ENCODE data around the gene MAPK7.

The MAPK7 gene

DNA sequence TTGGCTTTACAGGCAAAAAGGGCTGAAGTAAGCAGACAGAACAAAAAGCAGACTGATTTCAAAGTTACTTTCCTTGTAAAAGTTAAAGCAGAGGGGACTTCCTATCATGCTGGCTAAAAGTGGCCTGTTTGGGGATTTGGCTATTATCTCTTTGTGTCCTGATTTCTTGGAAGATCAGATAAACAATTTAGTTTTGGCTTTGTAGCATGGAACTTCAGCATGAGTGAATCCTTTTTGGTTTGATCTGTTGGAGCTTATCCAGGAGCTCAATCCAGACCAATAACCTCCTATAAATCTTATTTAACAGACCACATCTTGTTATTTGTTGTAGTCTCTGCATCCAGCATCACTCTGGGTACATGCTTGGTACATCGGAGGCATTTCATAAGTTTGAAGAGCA, 23.9 kb downstream of the MAPK7 start:
- no peak for DNase-seq

GRCh38 chr17:19403021-19403420, 24.7 kb downstream of the MAPK7 start:
- DNase-seq, result no peak

DNA sequence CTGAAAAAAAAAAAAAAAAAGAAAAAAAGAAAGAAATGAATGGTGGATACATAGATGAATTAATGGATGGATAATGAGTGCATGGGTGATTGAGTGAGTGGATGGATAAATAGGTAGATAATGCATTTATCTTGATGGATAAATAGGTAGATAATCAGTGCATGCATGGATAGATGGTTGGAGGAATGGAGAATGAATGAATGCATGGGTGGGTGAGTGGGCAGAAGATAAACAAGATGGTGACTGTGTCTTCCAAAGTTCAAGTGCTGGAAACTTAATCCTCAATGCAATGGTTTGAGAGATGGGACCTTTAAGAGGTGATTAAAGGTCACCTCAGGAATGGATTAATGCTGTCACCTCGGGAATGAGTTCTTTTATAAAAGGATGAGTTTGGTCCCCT, 26.0 kb downstream of the MAPK7 start:
- DNase-seq, result no peak

DNA sequence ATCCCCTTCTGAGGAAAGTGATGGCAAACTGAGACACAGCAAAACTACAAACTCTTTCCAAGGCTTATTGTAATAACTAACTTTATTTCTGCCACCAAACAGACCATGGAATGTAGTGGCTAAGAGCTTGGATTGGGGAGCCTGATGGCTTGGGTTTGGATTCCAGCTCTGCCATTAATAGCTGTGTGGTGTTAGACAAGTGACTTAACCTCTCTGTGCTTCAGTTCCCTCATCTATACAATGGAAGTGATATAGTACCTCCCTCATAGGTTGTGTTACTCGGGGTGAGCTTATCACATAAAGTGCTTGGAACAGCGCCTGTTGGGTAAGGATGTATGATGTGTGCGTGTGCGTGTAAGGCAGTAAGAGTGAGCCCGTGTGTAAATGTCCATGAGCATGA, 26.8 kb downstream of the MAPK7 start:
- DNase-seq, result no peak

DNA sequence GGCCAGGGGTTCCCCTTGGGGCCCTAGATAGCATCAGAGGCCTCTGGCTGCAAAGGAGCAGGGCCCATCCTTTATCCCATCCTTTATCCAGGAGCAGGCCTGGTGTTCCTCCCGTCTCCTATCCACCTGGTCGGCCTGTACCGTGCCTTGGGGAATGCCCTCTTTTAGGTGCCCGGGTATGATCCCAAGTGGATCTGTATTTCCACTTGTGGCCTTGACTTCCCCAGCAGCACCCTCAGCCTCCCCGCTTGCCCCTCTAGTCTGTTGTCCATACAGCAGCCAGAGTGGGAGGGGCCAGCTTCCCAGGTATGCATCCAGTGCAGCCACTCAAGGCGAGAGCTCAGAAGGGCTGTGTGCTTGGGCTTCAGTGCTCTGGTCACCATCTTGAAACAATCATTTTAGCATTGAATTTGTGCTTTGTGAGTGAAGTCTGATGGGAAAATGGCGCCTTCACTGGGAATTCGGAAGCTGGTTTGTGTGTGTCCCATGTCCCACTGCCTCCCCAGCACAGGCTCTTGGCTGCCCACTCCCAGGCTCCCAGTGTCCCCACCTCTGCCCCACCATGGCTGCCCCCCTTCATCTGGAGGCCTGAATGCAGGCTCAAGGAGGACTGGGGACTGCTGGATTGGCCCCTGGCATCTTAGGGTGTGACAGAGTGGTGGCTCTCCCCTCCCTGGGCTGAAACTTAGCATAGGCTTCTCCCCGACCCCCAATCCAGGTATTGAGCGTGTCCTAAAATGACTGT, 29.5 kb downstream of the MAPK7 start:
- DNase-seq, result no peak

DNA sequence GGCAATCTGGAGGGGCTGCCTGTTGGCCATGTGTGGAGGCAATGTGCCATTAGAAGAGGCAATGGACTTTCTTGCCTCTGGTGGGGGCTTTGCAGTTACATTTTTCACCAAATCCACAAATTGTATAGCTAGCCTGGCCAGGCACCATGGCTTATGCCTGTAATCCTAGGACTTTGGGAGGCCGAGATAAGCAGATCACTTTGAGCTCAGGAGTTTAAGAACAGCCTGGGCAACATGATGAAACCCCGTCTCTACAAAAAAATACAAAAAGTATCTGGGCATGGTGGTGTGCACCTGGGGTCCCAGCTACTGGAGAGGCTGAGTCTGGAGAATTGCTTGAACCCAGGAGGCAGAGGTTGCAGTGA, 30.0 kb downstream of the MAPK7 start:
- no peak for DNase-seq

DNA sequence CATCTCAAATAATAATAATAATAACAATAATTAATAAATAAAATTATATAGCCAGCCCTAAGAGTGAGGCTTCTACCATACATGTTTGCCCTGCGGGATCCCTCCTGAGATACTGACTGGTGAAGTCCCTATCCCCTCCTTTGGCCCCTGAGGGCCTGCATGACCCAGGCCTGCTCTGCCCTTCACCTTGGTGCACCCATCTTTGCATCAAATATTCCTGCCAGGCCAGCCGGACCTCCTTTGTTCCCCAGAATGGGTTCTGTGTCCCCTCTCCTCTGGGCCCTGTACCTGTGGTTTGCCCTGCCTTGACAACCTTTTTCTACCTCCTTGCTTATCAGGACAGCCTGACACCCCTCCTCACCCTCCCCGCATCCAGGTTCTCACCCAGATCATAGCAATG, 30.8 kb downstream of the MAPK7 start:
- DNase-seq, result no peak

- no peak for DNase-seq
These were observed 31.2 kb downstream of the MAPK7 start for GRCh38 chr17:19409509-19409908.

GRCh38 chr17:19410091-19410490, 31.8 kb downstream of the MAPK7 start:
- no peak for DNase-seq

DNA sequence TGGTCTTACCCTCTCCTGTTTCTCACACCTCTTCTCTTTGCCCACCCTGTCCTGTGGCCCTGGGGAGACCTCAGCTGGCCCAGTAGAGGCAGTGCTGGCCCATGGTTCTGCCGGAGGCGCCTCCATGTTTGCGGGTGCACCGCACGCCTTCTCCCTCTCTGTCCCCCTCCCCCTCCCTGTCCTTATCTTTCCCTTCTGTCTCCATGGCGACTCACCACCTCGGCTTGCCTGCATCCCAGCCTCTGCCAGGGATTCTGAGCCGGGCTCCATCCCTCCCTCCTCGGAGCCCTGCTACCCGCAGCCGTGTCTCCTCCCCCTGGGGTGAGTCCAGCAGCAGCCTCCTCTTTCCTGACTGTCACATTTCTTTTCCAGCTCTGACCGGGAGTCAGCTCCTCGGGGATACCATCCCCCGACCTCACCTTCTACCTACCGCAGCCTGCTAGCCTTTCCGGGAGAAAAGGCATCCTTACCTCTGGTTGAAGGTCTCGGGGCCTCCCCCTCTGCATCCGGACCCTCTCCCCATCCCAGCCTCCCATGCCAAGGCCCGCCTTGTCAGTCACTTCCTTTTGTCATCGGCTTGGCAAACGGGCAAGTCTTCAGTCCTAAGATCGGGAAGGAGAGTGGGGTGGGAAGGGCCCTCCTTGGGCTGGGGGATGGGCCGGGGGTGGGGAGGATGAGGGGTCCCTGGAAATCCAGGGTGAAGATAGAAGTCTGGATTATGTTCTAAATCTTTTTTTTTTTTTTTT, 32.8 kb downstream of the MAPK7 start, which contains the start of gene RNF112:
RNF112 (plus strand) TSS at position 358 of the 746 bp plus-strand sequence; CDS start at position 535, 177 bp downstream.
- no peak for DNase-seq

GRCh38 chr17:19411631-19412030, 33.3 kb downstream of the MAPK7 start:
- no peak for DNase-seq

GRCh38 chr17:19412510-19412909, 34.2 kb downstream of the MAPK7 start:
- no peak for DNase-seq

GRCh38 chr17:19412984-19413383, 34.7 kb downstream of the MAPK7 start:
- DNase-seq, result no peak

DNA sequence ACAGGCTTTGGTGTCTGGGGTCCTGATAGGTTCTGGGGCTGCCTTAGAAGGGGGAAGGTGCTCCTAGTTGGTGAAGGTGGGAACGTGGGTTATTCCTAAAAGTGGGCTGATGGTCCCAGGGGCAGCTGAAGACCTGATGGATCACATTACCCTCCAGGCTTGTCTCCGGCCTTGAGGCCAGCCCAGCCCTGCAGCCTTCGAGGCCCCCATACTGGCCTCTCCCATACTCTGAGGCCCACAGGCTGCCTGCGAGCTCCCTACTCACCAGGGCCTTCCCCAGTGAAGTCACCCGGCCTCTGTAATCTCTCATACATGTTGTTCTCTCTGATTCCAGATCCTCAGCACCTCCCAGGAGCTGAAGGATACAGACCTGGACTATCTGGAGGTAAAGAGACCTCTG, 35.5 kb downstream of the MAPK7 start:
- no peak for DNase-seq

- DNase-seq, result no peak
These were observed 36.3 kb downstream of the MAPK7 start for GRCh38 chr17:19414396-19415280.

DNA sequence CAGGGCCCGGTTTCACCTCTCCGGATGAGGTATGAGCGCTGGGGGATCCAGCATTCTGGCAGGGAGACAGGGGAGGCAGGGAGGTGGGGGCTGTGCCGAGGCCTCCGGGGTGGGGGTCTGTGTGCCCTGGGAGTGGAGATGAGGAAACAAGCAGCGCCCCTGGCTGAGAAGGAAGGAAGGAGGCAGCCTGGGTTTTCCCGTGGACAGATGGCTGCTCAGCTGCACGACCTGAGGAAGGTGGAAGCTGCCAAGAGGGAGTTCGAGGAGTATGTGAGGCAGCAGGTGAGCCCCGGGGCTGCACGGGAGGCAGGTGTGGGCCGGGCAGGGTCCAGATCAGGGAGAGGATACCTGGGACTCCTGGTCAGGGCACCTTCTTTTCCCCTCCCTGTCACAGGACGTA, 37.0 kb downstream of the MAPK7 start:
- no peak for DNase-seq

DNA sequence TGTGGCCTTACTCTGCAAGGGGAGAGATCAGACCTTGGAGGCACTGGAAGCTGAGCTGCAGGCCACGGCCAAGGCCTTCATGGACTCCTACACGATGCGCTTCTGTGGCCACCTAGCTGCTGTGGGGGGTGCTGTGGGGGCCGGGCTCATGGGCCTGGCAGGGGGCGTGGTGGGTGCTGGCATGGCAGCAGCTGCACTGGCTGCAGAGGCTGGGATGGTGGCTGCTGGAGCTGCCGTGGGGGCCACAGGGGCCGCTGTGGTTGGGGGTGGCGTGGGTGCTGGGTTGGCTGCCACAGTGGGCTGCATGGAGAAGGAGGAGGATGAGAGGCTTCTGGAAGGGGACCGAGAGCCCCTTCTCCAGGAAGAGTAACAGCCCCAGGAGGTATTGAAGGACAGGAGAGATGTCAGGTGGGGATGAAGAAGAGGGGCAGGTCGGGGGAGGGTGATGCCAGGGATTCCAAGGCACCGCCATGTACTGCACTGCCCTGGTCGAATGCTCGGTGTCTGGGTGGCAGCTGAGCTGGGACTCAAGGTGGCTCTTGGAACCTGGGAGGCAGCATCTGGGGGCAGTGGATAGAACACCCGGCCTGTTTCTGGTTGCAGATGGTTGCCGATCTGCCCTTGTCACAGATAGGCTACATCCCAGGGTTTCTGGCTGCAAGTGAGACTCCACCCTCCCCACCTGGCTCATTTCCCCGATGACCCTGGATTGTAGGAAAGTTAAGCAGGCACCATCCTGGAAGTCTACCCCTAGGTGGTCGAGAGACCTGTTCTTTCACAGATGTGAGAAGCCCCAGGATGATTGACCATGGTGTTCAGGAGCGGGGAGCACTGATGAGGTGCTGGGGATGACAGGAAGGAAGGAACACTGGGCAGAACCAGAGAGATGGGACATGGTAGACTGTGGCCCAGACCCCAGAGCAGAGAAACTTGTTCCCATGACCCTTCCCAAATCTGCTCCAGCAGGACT, 37.8 kb downstream of the MAPK7 start:
- DNase-seq, result no peak

GRCh38 chr17:19417611-19418010, 39.3 kb downstream of the MAPK7 start:
- no peak for DNase-seq

- peak; percentile 59 for DNase-seq
These were observed 40.1 kb downstream of the MAPK7 start for GRCh38 chr17:19418251-19418992.

DNA sequence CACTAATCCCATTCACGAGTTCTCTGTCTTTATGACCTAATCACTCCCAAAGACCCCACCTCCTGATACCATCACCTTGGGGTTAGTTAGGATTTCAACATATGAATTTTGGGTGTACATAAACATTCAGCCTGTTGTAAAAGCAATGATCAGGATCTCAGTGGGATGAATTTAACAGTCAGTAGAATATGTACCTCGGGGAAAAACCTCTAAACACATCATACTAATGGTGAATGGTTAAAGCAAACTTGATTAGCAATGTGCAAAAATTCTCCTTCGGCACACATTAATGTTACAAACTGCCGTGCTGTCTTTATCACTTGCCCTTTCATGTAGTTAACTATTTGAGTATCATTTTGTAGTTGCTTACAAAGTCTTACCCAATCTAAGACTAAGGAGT, 42.9 kb downstream of the MAPK7 start:
- no peak for DNase-seq

DNA sequence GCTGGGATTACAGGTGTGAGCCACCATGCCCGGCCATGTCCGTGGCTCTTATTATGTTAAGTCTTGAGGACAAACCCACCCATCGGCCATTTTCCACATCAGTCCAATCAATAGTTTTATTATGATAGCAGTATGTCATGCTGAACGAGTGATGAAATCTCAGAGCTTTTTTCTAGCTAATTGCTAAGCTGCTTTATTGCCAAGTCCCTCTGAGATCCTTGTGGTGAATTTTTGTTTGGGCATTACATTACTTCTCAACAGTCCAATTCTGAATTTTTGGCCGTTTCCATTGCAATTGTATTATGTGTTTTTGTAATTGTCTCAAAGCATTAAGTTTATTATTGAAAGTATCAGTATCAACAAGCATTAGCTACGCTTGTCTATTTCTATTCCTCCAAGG, 43.6 kb downstream of the MAPK7 start:
- no peak for DNase-seq

Data from suppressor macrophage treated with lipopolysaccharide for 4 hours (primary cell).